PC-9 (cell line): ENCODE results near the gene ANKRD13B.

ENCODE experiments used
- EZH2 ChIP-seq: fragments of 200-600 bp; sonication (generic); IDR thresholded peaks from 2 replicates; pipeline ENCODE4 v1.8.0; 2017; ENCODE audit warnings: antibody characterized with exemption, low read depth
- TF ChIP-seq, protein P1 (sequence below): fragments of 200-600 bp; sonication (generic); conservative IDR thresholded peaks from 2 replicates; pipeline ENCODE4 v1.6.1; 2017; ENCODE audit warnings: mixed run types, antibody characterized with exemption, mild to moderate bottlenecking, moderate library complexity

DNA sequence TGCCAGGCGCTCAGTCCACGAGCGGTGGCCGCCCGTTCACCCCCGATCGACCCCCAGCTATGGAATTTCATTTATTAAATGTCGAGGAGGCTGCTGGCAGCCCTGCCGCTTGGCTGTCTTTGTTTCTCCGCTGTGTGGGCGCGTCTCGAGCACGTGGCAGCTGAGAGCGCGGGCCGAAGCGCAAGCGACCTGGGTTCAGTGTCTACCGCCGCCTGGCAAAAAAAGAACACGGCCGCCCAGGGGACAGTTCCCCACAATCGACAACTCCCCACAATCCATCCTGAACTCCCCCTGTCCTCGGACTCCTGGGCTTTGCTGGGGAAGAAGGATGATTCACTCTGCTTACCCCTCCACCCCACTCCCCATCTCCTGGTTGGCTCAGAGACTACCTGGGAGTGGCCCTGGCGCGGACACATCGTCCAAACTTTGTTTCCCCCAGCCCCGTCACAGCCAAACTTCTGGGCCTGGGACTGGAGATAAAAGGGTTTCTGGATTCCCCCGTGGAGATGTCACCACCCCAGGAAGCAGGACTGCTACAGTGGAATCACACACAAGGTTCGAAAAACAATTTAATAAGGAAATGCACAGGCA, 1.7 kb upstream of the ANKRD13B start:
- TF ChIP-seq, protein P1, sequence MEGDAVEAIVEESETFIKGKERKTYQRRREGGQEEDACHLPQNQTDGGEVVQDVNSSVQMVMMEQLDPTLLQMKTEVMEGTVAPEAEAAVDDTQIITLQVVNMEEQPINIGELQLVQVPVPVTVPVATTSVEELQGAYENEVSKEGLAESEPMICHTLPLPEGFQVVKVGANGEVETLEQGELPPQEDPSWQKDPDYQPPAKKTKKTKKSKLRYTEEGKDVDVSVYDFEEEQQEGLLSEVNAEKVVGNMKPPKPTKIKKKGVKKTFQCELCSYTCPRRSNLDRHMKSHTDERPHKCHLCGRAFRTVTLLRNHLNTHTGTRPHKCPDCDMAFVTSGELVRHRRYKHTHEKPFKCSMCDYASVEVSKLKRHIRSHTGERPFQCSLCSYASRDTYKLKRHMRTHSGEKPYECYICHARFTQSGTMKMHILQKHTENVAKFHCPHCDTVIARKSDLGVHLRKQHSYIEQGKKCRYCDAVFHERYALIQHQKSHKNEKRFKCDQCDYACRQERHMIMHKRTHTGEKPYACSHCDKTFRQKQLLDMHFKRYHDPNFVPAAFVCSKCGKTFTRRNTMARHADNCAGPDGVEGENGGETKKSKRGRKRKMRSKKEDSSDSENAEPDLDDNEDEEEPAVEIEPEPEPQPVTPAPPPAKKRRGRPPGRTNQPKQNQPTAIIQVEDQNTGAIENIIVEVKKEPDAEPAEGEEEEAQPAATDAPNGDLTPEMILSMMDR, result no peak
- TF ChIP-seq EZH2, result no peak
